Tibial nerve (tissue), 4 donors: Measurements from ENCODE around the gene ZDHHC18.

Experiments used
- EP300 ChIP-seq, 2 donors: sonication (generic); formaldehyde crosslinking; IDR thresholded peaks; one replicate each; pipeline ENCODE4 v1.6.1; 2017; ENCODE audit warnings: antibody characterized with exemption in 2 of 2, mild to moderate bottlenecking in 1 of 2
- TF ChIP-seq, protein P1 (sequence below), 5 experiments: fragments of 200-600 bp in 3 of 5; fragments of 450-650 bp in 2 of 5; sonication (generic) in 3 of 5; IDR thresholded peaks; one replicate each; pipeline ENCODE4 v1.5.1; 2016 to 2019; ENCODE audit warnings: antibody characterized with exemption in 5 of 5, mild to moderate bottlenecking in 3 of 5, moderate library complexity in 2 of 5

DNA sequence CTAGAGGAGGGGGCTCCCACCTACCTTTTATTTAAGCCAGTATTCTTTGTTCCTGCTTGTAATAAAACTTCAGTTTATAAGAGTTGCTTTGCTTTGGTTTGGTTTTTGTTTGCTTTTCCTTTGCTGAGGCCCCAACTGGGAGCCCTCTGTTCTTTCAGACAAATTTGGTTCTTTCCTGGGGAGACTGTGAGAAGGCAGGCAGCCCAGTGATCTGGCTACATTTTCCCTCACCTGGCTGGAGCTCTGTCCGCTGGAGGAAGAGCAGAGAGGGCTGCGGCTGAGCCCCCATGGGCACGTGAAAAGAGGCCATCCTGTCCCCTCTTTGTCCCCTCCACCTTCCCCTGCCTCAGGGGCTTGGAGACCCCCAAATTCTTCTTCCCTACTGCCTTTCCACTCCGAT lies 29.1 kb downstream of the ZDHHC18 start:
- TF ChIP-seq, protein P1, sequence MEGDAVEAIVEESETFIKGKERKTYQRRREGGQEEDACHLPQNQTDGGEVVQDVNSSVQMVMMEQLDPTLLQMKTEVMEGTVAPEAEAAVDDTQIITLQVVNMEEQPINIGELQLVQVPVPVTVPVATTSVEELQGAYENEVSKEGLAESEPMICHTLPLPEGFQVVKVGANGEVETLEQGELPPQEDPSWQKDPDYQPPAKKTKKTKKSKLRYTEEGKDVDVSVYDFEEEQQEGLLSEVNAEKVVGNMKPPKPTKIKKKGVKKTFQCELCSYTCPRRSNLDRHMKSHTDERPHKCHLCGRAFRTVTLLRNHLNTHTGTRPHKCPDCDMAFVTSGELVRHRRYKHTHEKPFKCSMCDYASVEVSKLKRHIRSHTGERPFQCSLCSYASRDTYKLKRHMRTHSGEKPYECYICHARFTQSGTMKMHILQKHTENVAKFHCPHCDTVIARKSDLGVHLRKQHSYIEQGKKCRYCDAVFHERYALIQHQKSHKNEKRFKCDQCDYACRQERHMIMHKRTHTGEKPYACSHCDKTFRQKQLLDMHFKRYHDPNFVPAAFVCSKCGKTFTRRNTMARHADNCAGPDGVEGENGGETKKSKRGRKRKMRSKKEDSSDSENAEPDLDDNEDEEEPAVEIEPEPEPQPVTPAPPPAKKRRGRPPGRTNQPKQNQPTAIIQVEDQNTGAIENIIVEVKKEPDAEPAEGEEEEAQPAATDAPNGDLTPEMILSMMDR (IDR thresholded peaks at IDR 0.05) = no peak
- no peak for TF ChIP-seq EP300 (IDR thresholded peaks at IDR 0.05)
